Measurements from ENCODE around the gene STK4.

The STK4 gene

DNA sequence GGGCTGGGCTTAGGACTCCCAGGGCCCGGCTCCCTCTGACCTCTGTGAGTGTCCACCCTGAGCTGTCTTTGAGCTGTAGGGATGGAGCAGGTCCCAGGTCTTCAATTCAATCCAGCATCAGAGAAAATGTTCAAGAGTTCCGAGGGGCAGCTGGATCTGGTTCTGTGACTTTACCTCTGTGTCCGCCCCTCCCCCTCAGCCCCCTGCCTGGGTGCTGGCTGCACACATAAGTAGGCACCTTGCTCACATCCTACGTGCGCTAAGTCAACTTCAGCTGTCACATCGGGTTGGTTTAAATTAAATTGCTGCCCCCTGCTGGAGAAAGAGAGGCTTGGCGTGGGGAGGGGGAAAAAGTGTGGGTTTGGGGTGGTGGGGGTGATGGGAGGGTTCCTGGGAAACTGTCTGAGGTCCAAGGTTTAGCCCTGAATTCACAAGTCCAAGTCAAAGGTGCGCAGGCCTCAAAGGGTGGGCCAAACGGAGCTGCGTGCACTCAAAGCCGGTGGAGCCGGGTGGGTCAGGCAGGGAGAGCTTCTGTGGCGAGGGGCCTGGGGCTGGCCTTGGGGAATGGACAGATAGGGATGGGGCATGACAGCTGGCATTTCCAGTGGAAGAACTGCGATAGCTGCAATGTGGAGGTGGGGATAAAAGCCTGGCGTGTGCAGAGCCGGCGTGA is 145.6 kb downstream of the STK4 start:
- DNase-seq (ENCODE audit: low read depth), result no peak

DNA sequence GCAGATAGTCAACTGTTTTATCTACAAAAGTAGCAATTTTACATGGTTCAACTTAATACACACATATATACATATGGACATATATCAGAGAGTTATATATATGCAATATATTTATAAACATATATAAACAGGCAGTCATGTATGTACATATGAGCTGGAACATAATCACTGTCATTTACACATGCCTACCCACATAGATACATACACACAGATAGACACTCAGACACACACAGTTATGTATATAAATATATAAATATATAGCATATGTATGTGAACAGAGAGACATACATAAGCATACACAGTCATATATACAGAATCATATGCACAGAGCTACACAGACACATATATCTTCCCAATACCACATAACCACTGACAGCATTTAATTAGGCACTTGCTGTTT is 146.4 kb downstream of the STK4 start:
- DNase-seq (ENCODE audit: low read depth), result no peak

DNA sequence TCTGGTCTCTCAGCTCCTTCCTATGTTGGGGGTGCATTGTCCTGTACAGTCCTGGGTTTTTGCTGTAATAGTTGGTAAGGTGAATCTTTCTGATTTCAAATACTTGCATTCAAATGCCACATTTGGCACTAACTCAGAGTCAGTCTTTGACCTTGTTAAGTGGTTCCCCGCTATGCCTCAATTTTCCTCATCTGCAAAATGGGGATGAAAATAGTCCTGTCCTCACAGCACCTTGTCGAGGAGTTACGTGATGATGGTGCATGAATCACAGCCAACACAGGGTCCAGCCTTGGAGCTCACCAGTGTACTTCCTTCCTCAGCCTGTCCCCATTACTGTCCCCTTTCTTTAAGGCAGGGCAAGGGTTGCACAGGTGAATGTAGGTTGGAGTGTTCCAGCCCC is 147.6 kb downstream of the STK4 start:
- DNase-seq (ENCODE audit: low read depth), result no peak

DNA sequence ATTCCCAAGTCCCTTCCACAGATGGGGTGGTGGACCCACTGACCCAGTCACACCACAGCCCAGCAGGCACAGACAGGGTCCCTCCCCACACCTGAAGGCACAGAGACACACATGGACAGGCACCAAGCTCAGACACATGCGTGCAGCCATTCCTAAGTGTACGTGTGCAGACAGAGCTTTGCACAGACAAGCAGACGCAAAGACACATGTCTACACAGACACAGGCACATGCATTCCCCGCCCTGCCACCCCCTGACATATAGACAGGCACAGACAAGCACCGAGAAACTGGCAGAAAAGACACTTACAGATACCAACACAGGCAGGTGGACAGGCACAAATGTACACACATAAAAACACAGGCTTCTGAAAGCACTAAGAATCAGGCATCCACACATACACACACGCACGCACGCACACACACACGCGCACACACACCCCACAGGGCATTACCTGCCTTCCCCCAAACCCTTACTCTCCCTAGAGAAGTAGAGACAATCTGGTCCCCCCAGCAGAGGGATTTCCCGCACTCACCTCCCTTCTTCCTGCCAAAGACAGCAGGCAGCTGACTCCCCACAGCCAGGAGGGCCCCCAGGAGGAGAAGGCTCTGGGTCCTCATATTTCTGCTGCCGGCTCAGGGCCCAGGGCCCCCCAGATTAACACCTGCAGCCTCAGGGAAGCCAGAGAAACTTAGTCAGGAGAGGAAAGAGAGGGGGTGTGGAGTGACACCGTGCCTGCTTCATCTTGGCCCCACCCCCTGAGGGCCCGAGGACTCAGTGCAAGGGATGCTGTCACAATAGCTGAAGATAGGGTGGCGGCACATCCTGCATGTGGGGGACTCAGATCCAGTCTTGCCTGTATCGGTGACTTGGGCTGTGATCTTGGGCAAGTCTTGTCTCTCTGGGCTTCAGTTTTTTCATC is 148.4 kb downstream of the STK4 start, which contains the start of gene WFDC5:
TSS of gene WFDC5 (minus strand) at position 710 of the 921 bp plus-strand sequence. CDS start at position 619, 91 bp downstream.
- no peak for DNase-seq (ENCODE audit: low read depth)

DNA sequence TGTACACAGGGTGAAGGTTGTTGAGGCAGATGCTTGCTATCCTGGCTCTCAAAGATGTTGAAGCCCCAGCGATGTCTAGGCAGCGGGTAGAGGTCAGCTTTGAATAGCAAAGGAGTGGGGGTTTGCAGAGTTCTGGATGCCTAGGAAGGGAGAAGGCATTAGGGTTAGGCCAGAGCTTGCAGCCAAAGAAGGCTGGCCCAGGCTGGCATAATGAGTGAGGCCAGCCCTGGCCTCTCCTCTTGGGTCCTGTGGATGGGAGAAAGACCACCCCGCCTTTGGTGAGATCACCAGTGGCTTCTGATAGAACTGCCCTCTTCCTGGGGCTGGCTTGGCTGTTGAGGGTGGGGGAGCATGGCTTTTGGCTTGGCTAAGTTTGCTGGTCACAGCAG is 149.1 kb downstream of the STK4 start:
- no peak for DNase-seq (ENCODE audit: low read depth)

DNA sequence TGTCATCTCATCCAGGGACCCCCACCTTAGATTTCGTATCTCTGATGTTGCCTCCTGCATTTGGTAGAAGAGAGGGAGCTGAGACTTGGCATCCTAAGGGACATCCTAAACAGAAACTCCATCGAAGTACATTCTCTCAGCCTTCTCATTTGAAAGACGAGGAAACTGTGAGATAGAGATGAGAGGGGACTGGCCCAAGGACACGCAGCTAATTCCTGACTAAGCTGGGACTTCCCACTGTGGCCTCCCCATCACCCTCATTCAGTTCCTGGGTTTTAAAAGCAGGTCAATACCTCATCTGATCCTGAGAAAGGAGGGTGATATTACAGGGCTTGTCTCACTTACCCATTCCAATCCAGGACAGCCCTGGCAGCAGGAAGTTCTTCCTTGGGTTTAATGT is 149.5 kb downstream of the STK4 start:
- no peak for DNase-seq (ENCODE audit: low read depth)

DNA sequence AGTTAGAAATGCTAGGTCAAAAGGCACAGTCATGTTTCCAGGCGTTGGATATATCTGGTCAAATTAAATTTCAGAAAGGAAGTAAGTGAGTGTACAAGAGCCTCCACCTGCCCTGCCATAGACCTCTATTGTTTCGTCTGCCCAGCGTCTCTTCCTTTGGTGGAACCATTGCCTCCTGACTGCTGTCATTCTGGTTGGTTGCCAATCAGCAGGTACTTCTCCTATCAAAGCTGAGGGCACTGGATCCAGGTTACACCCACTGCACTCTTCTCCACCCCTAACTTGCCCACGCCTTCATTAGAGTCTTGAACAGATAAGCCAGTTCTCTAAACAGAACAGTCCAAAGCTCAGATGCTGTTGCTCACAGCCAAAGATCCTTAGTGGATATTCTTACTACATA is 151.3 kb downstream of the STK4 start:
- no peak for DNase-seq (ENCODE audit: low read depth)

DNA sequence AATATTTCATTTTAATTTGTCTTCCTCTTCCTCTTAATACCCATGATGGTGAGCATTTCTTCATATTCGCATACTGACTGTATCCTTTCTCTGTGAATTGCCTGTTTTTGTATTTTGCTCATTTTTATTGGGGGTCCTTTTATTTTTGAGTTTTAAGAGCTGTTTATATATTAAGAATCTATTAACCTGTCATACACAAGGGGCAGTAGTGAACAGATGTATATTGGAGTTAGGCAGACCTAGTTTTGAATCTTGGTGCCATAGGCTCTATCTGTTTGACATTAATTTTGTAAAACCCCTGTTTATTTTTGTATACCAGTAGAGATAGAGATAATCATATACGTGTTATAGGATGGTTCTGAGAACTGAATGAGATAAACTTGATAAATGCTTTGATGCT is 151.7 kb downstream of the STK4 start:
- no peak for DNase-seq (ENCODE audit: low read depth)

DNA sequence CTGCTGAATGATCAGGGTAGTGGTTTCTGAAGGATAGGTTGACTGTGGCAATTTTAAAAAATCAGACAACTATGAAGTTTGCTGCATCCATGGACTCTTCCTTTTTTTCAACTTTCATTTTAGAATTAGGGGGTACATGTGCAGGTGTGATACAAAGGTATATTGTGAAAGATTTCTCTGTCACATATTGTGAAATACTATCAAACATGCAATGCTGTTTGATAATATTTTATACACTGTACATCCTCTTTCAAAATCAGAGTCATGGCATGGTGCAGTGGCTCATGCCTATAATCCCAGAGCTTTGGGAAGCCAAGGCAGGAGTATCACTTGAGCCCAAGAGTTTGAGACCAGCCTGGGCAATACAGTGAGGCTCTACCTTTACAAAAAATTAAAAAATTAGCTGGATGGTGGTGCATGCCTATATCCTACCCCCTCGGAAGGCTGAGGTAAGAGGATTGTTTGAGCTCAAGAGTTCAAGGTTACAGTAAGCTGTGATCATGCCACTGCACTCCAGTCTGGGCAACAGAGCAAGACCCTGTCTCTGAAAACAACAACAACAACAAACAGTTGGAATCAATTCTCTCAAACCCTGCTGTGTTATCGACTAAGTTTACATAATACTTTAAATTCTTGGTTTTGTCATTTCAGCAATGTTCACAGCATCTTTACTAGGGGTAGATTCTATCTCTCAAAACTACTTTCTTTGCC is 153.4 kb downstream of the STK4 start:
- DNase-seq (ENCODE audit: low read depth), result no peak

DNA sequence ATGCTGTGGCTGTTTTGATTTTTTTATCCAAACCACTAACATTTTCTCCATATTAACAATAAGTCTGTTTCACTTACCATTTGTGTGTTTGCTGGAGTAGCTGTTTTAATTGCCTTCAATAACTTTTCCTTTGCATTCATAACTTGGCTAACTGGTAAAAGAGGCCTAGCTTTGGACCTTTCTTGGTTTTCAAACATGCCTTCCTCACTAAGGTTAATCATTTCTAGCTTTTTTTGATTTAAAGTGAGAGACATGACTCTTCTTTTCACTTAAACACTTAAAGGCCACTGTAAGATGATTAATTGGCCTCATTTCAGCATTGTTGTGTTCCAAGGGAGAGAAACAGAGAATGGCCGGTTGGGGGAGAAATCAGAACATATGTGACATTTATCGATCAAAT is 155.1 kb downstream of the STK4 start:
- DNase-seq (ENCODE audit: low read depth), result no peak

DNA sequence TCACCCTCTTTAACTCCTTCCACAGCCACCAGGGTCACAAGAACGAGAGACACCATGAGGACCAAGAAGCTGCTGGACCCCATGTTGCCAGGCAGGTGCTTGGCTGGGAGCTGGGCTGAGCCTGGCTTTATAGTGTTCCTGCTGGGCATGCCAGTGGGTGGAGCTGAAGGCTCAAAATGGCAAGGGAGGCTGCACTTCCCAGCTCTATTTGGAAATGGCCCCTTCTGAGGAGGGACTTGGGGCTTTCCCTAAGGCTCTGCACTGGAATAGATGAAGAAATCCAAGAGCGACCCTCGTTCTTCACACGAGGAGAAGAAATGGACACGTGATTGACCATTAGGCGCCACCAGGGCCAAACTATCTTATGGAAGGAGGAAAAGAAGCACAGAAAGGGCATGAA is 158.1 kb downstream of the STK4 start, which contains the start of gene WFDC12:
TSS of gene WFDC12 (minus strand) at position 101 of the 400 bp plus-strand sequence. CDS start at position 83, 18 bp downstream.
- DNase-seq (ENCODE audit: low read depth), result no peak

DNA sequence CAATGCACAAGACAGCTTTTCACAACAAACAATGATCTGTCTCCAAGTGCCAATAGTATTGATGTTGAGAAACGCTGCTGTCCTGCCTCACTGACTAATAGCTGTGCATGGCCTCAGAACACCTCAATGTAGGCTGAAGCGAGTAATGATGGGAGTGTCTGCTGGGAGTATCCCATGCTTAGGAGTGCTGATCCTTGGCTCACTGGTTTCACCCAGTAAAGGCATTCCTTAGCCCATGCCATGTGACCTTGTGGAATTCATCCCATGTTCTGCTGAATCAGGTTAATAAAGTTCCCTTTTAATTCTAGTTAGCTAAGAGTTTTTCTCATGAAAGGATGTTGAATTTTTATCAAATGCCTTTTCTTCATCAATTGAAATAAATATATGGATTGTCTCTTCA is 161.8 kb downstream of the STK4 start:
- DNase-seq (ENCODE audit: low read depth), result no peak
